PC-9 (cell line): ENCODE measurements around the gene ADAM8.

Source experiments
- CTCF ChIP-seq: fragments of 200-600 bp; sonication (generic); conservative IDR thresholded peaks from 2 replicates; pipeline ENCODE4 v1.6.1; 2017; ENCODE audit warnings: mixed run types, antibody characterized with exemption, mild to moderate bottlenecking, moderate library complexity
- EZH2 ChIP-seq: fragments of 200-600 bp; sonication (generic); IDR thresholded peaks from 2 replicates; pipeline ENCODE4 v1.8.0; 2017; ENCODE audit warnings: antibody characterized with exemption, low read depth

DNA sequence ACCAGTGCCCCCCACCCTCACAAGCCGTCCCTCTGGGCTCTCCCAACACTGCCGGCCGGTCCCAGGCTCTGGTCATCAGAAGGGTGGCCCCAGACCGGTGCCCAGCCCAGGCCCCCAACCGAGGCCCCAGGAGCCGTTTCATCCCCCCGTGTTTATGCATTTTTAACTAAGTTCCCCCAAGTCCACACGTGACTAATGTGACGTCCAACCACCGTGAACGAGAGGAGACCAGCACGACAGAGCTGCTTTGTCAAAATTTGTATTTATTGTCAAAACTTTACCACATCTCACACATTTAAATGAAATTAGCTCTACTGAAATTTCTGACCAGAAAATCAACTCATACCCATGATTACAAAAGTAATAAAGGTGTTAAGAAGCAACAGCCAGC, 30.4 kb downstream of the ADAM8 start:
- TF ChIP-seq EZH2 (no peak), CTCF (no peak)
